H1 (cell line): ENCODE data around the gene CASTOR1. TPM values are rescaled to one million over a fixed set of nuclear protein-coding genes. Genes with fewer than 3 reads are reported as not detected.

Experiments used
- CTCF ChIA-PET: fragments of 300-600 bp; sonication (Branson Sonifier 250); formaldehyde crosslinking; loops from one replicate; lab custom pipeline; 2021; ENCODE audit not compliant: partially characterized antibody; lab: Charles Lee
- POLR2A ChIA-PET: fragments of 300-600 bp; sonication (Branson Sonifier 250); formaldehyde crosslinking; loops from one replicate; lab custom pipeline; 2021; ENCODE audit warnings: inconsistent platforms; ENCODE audit not compliant: partially characterized antibody; lab: Charles Lee
- DNase-seq, 2 experiments: peaks; one replicate each; pipeline versions ENCODE4 v3.0.0 to v3.0.0-alpha.2; 2010 to 2022; ENCODE audit warnings: low spot score in 2 of 2, low read depth in 1 of 2, mixed read lengths in 1 of 2
- FAIRE-seq: peaks from 2 replicates; lab custom pipeline; 2011; peaks lifted over from hg19 to GRCh38; lab: Jason Lieb, UNC
- H2AFZ ChIP-seq: 2 replicates; pipeline ENCODE4 v1.8.1; 2012; ENCODE audit warnings: low read length, inconsistent platforms
- H2AK5ac ChIP-seq: 2 replicates; pipeline ENCODE4 v1.6.1; 2013; ENCODE audit warnings: low read depth, low read length
- H2BK120ac ChIP-seq: replicated peaks from 2 replicates; pipeline ENCODE3; 2013; ENCODE audit warnings: low read depth, low read length, inconsistent platforms
- H2BK12ac ChIP-seq: 2 replicates; pipeline ENCODE4 v1.6.1; 2013; ENCODE audit warnings: low read depth, low read length
- H2BK15ac ChIP-seq: 2 replicates; pipeline ENCODE4 v1.6.1; 2013; ENCODE audit warnings: low read length
- H2BK20ac ChIP-seq: 2 replicates; pipeline ENCODE4 v1.6.1; 2013; ENCODE audit warnings: low read length
- H2BK5ac ChIP-seq: 2 replicates; pipeline ENCODE4 v1.6.1; 2013; ENCODE audit warnings: low read depth, low read length
- H3K14ac ChIP-seq: 2 replicates; pipeline ENCODE4 v1.6.1; 2013; ENCODE audit warnings: inconsistent platforms; ENCODE audit not compliant: insufficient read length
- H3K18ac ChIP-seq: 2 replicates; pipeline ENCODE4 v1.6.1; 2013; ENCODE audit warnings: low read length; ENCODE audit errors: extremely low read depth
- H3K23ac ChIP-seq: 2 replicates; pipeline ENCODE4 v1.6.1; 2013; ENCODE audit warnings: inconsistent platforms; ENCODE audit not compliant: insufficient read length
- H3K23me2 ChIP-seq: 2 replicates; pipeline ENCODE4 v1.6.1; 2013; ENCODE audit warnings: low read depth, low read length
- H3K27ac ChIP-seq: 2 replicates; pipeline ENCODE4 v1.6.1; 2011; ENCODE audit warnings: low read depth, low read length, inconsistent platforms
- H3K27me3 ChIP-seq, 4 experiments: replicated peaks in 1 of 4; 1 replicate in 1 of 4; 2 replicates in 3 of 4; pipeline versions ENCODE4 v1.6.1 to v1.8.1; 2011 to 2013; ENCODE audit warnings: low read length in 3 of 4, mild to moderate bottlenecking in 3 of 4, inconsistent platforms in 2 of 4, mixed read lengths in 2 of 4, moderate library complexity in 1 of 4; ENCODE audit not compliant: control insufficient read depth in 3 of 4, insufficient read depth in 3 of 4; ENCODE audit errors: extremely low read depth in 1 of 4
- H3K36me3 ChIP-seq, 4 experiments: 2 replicates each; pipeline versions ENCODE4 v1.6.1 to v1.8.1; 2011 to 2013; ENCODE audit warnings: mild to moderate bottlenecking in 4 of 4, low read length in 3 of 4, moderate library complexity in 2 of 4, control low read depth in 1 of 4, inconsistent platforms in 1 of 4; ENCODE audit not compliant: insufficient read depth in 4 of 4, control insufficient read depth in 2 of 4
- H3K4ac ChIP-seq: replicated peaks from 2 replicates; pipeline ENCODE3; 2013; ENCODE audit warnings: low read length, low read depth, mixed read lengths, inconsistent platforms; ENCODE audit not compliant: insufficient read length
- H3K4me1 ChIP-seq, 4 experiments: replicated peaks in 1 of 4; 1 replicate in 1 of 4; 2 replicates in 3 of 4; pipeline versions ENCODE4 v1.6.1 to v1.8.1; 2011 to 2013; ENCODE audit warnings: low read length in 3 of 4, inconsistent platforms in 2 of 4, mixed read lengths in 1 of 4; ENCODE audit not compliant: insufficient read depth in 4 of 4, control insufficient read depth in 3 of 4
- H3K4me2 ChIP-seq, 2 experiments: 2 replicates each; pipeline versions ENCODE4 v1.6.1 to v1.8.1; 2011 to 2013; ENCODE audit warnings: low read depth in 2 of 2, low read length in 2 of 2, control low read depth in 1 of 2, inconsistent platforms in 1 of 2, mild to moderate bottlenecking in 1 of 2; ENCODE audit not compliant: insufficient read depth in 1 of 2
- H3K4me3 ChIP-seq, 4 experiments: fragments of 200-600, 300-600 bp in 1 of 4; sonication (generic), shearing (Covaris generic), sonication (Bioruptor Twin) in 1 of 4; 2 replicates each; pipeline versions ENCODE4 v1.5.1 to v1.8.1; 2011 to 2016; ENCODE audit warnings: low read length in 4 of 4, low read depth in 3 of 4, control low read depth in 2 of 4, inconsistent platforms in 2 of 4, mild to moderate bottlenecking in 2 of 4, mixed read lengths in 1 of 4, moderate library complexity in 1 of 4; ENCODE audit not compliant: insufficient read depth in 2 of 4; ENCODE audit errors: extremely low read depth in 1 of 4
- H3K56ac ChIP-seq: replicated peaks from 2 replicates; pipeline ENCODE3; 2013; ENCODE audit warnings: low read depth, mild to moderate bottlenecking, mixed read lengths, low read length, inconsistent platforms; ENCODE audit not compliant: insufficient read length
- H3K79me1 ChIP-seq: 2 replicates; pipeline ENCODE4 v1.6.1; 2013; ENCODE audit warnings: low read depth, low read length, control low read depth
- H3K79me2 ChIP-seq, 2 experiments: 2 replicates each; pipeline versions ENCODE4 v1.6.1 to v1.8.1; 2012 to 2013; ENCODE audit warnings: low read length in 2 of 2, mild to moderate bottlenecking in 2 of 2, inconsistent platforms in 1 of 2; ENCODE audit not compliant: insufficient read depth in 2 of 2, control insufficient read depth in 1 of 2
- H3K9ac ChIP-seq, 4 experiments: replicated peaks in 1 of 4; 1 replicate in 1 of 4; 2 replicates in 3 of 4; pipeline versions ENCODE4 v1.6.1 to v1.8.1; 2011 to 2013; ENCODE audit warnings: low read depth in 3 of 4, low read length in 3 of 4, control low read depth in 2 of 4, mild to moderate bottlenecking in 2 of 4, moderate library complexity in 2 of 4, inconsistent platforms in 1 of 4; ENCODE audit errors: extremely low read depth in 1 of 4
- H3K9me3 ChIP-seq, 2 experiments: 2 replicates each; pipeline versions ENCODE4 v1.6.1 to v1.8.1; 2012 to 2013; ENCODE audit warnings: mild to moderate bottlenecking in 2 of 2, moderate library complexity in 2 of 2, control low read depth in 1 of 2, inconsistent platforms in 1 of 2, low read depth in 1 of 2, low read length in 1 of 2, mixed read lengths in 1 of 2; ENCODE audit not compliant: insufficient read depth in 2 of 2
- H4K20me1 ChIP-seq, 2 experiments: replicated peaks in 1 of 2; 2 replicates each; pipeline versions ENCODE3 to v1.8.1; 2011 to 2013; ENCODE audit warnings: inconsistent platforms in 2 of 2, low read length in 2 of 2, mild to moderate bottlenecking in 1 of 2; ENCODE audit not compliant: insufficient read depth in 2 of 2, control insufficient read depth in 1 of 2
- H4K5ac ChIP-seq: 2 replicates; pipeline ENCODE4 v1.6.1; 2013; ENCODE audit warnings: low read length, low read depth, mixed read lengths, inconsistent platforms; ENCODE audit not compliant: insufficient read length
- H4K8ac ChIP-seq: 2 replicates; pipeline ENCODE4 v1.8.0; 2013; ENCODE audit warnings: mild to moderate bottlenecking, moderate library complexity, low read length, inconsistent platforms; ENCODE audit not compliant: insufficient read depth; ENCODE audit errors: extremely low read depth
- H4K91ac ChIP-seq: replicated peaks from 2 replicates; pipeline ENCODE3; 2013; ENCODE audit warnings: low read length, mixed read lengths, inconsistent platforms; ENCODE audit not compliant: insufficient read length
- ATF3 ChIP-seq: IDR thresholded peaks from 2 replicates; pipeline ENCODE4 v1.6.1; 2011; ENCODE audit warnings: low read depth, mild to moderate bottlenecking, low read length; ENCODE audit not compliant: insufficient read depth
- BRCA1 ChIP-seq: IDR thresholded peaks from 2 replicates; pipeline ENCODE4 v1.6.1; 2012; ENCODE audit warnings: low read depth, low read length, improper control_type of control experiment
- HDAC2 ChIP-seq, 2 experiments: fragments of 300-600 bp in 1 of 2; sonication (generic) in 1 of 2; IDR thresholded peaks; 2 replicates each; pipeline ENCODE4 v1.6.1; 2011 to 2012; ENCODE audit warnings: low read depth in 2 of 2, low read length in 2 of 2, mild to moderate bottlenecking in 2 of 2, moderate library complexity in 2 of 2, borderline replicate concordance in 1 of 2, inconsistent platforms in 1 of 2
- JUND ChIP-seq: IDR thresholded peaks from 2 replicates; pipeline ENCODE4 v1.6.1; 2011; ENCODE audit warnings: mild to moderate bottlenecking, improper control_type of control experiment, low read length
- MAFK ChIP-seq: IDR thresholded peaks from 2 replicates; pipeline ENCODE4 v1.6.1; 2012; ENCODE audit warnings: low read depth, mild to moderate bottlenecking, improper control_type of control experiment, low read length
- POLR2A ChIP-seq, 2 experiments: IDR thresholded peaks; 1 replicate in 1 of 2; 2 replicates in 1 of 2; pipeline ENCODE4 v1.6.1; 2011; ENCODE audit warnings: low read depth in 2 of 2, low read length in 2 of 2, mild to moderate bottlenecking in 2 of 2; ENCODE audit errors: control extremely low read depth in 1 of 2
- RFX5 ChIP-seq: IDR thresholded peaks from 2 replicates; pipeline ENCODE4 v1.6.1; 2011; ENCODE audit warnings: low read depth, low read length, improper control_type of control experiment, borderline replicate concordance
- SAP30 ChIP-seq: fragments of 300-600 bp; sonication (generic); IDR thresholded peaks from 2 replicates; pipeline ENCODE4 v1.7.1; 2012; ENCODE audit warnings: low read length, moderate library complexity, mild to moderate bottlenecking, inconsistent platforms; ENCODE audit not compliant: insufficient read depth, insufficient replicate concordance
- SP4 ChIP-seq: IDR thresholded peaks from 2 replicates; pipeline ENCODE4 v1.6.1; 2012; ENCODE audit warnings: low read length, inconsistent platforms
- USF2 ChIP-seq: IDR thresholded peaks from 2 replicates; pipeline ENCODE4 v1.6.1; 2011; ENCODE audit warnings: low read length, improper control_type of control experiment
- WGBS, 2 experiments: shearing (Covaris generic) in 1 of 2; methylation state at CpG; one replicate each; pipeline versions ENCODE4 v1.1.6 to v1.1.7; 2013 to 2015; ENCODE audit warnings: low lambda C conversion rate in 2 of 2, mixed read lengths in 2 of 2, inconsistent platforms in 1 of 2, low coverage in 1 of 2, missing lambda C conversion rate in 1 of 2; ENCODE audit not compliant: insufficient replicate concordance in 2 of 2, insufficient coverage in 1 of 2, insufficient read length in 1 of 2; ENCODE audit errors: extremely low coverage in 1 of 2, missing lambda C conversion rate in 1 of 2; 5-methylcytosine and 5-hydroxymethylcytosine counted together
- polyA plus RNA-seq, 7 experiments: library from polyadenylated mRNA; depleted of rRNA in 3 of 7; stranded (reverse) in 5 of 7; unstranded in 2 of 7; fragments of >200 nt in 5 of 7; fragments of 200-250 nt in 2 of 7; gene quantifications; 1 replicate in 5 of 7; 2 replicates in 1 of 7; 4 replicates in 1 of 7; pipeline versions ENCODE4 v1.2.1 to v1.2.3, GENCODE V29; 2011 to 2013; ENCODE audit warnings: missing spikeins in 2 of 7, mixed read lengths in 2 of 7
- total RNA-seq: library from RNA; stranded (reverse); fragmentation: NEBNext Ultra II Directional; extraction: Animal tissue kit (Norgen Biotek cat#: 25700); gene quantifications from 2 replicates; pipeline ENCODE4 v1.2.1, GENCODE V29; 2021

CASTOR1 gene
- total and polyA plus RNA-seq, 2 of the 8 experiments (the other 6 are each of a cell fraction or from before 2014, with no cell fraction given): 10.3 to 36.0 TPM

GRCh38 chr22:30292069-30292970 is 3.0 kb upstream of the CASTOR1 start:
- Histone ChIP-seq H2BK20ac (no peak overlapping the region), H4K5ac (no peak overlapping the region), H3K27me3 (no peaks in the 10 kb centered on the region), H4K91ac (no peak overlapping the region), H3K36me3 (no peaks in the 10 kb centered on the region), H3K23me2 (peaks cover 12% of the 10 kb centered on the region; the same call in 1 of the 2 replicates), H2BK15ac (no peak overlapping the region), H2BK12ac (no peak overlapping the region), H3K9me3 (no peaks in the 10 kb centered on the region), H2BK5ac (no peak overlapping the region), H2BK120ac (no peak overlapping the region), H2AFZ (no peak overlapping the region), H4K8ac (no peak overlapping the region), H3K23ac (no peak overlapping the region), H3K4me2 (no peak overlapping the region), H3K79me2 (no peaks in the 10 kb centered on the region), H3K4me3 (no peak overlapping the region), H3K4me1 (peaks cover 0 to 19% (median 14%) of the 10 kb centered on the region in 4 experiments; a peak in 6 of 7 replicates), H3K27ac (no peak overlapping the region), H4K20me1 (peaks cover 0 to 2% of the 10 kb centered on the region in 2 experiments), H3K18ac (no peak overlapping the region), H2AK5ac (no peak overlapping the region), H3K14ac (no peak overlapping the region), H3K79me1 (no peaks in the 10 kb centered on the region), H3K4ac (no peak overlapping the region), H3K9ac (no peak overlapping the region), H3K56ac (no peak overlapping the region)
- CTCF ChIA-PET: interaction anchor here (0.8 to 9.1 kb wide), 3 partner anchors 9 to 31 kb away, joined by 3 to 203 read pairs (median 48); partner anchors contain the start of gene TBC1D10A
- no peak for FAIRE-seq
- DNase-seq: no peak
- POLR2A ChIA-PET: interaction anchor here (0.9 to 1.3 kb wide), 4 partner anchors 9 to 132 kb away, joined by 3 read pairs; partner anchors contain the start of genes CCDC157 and SF3A1
- WGBS, 2 experiments: 81% methylated on average over 14 of the region's 18 CpGs; no CpG with 5 or more reads in 1 of the 2 experiments
- TF ChIP-seq HDAC2 (IDR thresholded peaks at IDR 0.05; ENCODE audit: borderline replicate concordance in 1 of 2, low read depth in 2 of 2, low read length in 2 of 2) (no peak), BRCA1 (no peak), MAFK (no peak), SP4 (no peak), USF2 (no peak), POLR2A (IDR thresholded peaks at IDR 0.05; ENCODE audit: control extremely low read depth in 1 of 2, low read depth in 2 of 2, low read length in 2 of 2) (no peak), RFX5 (no peak), JUND (no peak), ATF3 (no peak), SAP30 (no peak)
